Osteoblast (primary cell): ENCODE measurements around the gene PTCH2. TPM values are rescaled to one million over a fixed set of nuclear protein-coding genes. Genes with fewer than 3 reads are reported as not detected.

Experiments
- DNase-seq: peaks from one replicate; pipeline ENCODE4 v3.0.0; 2011; ENCODE audit warnings: low spot score, mixed read lengths; ENCODE audit not compliant: insufficient read length; ENCODE audit errors: missing footprints
- H2AFZ ChIP-seq: 2 replicates; pipeline ENCODE4 v1.6.0; 2011; ENCODE audit warnings: mild to moderate bottlenecking, low read length
- H3K27ac ChIP-seq: 2 replicates; pipeline ENCODE4 v1.5.1; 2011; ENCODE audit warnings: mild to moderate bottlenecking, low read depth, low read length, moderate library complexity
- H3K27me3 ChIP-seq: 2 replicates; pipeline ENCODE4 v1.6.0; 2012; ENCODE audit warnings: mild to moderate bottlenecking, control low read depth, inconsistent platforms, low read length, moderate library complexity; ENCODE audit not compliant: insufficient read depth
- H3K36me3 ChIP-seq: 2 replicates; pipeline ENCODE4 v1.5.1; 2011; ENCODE audit warnings: mild to moderate bottlenecking, low read length, control low read depth, moderate library complexity; ENCODE audit not compliant: insufficient read depth
- H3K4me1 ChIP-seq: 2 replicates; pipeline ENCODE4 v1.5.1; 2011; ENCODE audit warnings: mild to moderate bottlenecking, low read length, control low read depth, moderate library complexity; ENCODE audit not compliant: insufficient read depth
- H3K4me2 ChIP-seq: 2 replicates; pipeline ENCODE4 v1.6.0; 2011; ENCODE audit warnings: mild to moderate bottlenecking, low read length; ENCODE audit not compliant: insufficient read depth
- H3K4me3 ChIP-seq: fragments of 200-600 bp; sonication (generic); 3 replicates; pipeline ENCODE4 v1.5.1; 2012; ENCODE audit warnings: mild to moderate bottlenecking, low read length, inconsistent platforms; ENCODE audit not compliant: insufficient read depth
- H3K79me2 ChIP-seq: 2 replicates; pipeline ENCODE4 v1.6.0; 2012; ENCODE audit warnings: mild to moderate bottlenecking, low read length, control low read depth, inconsistent platforms; ENCODE audit not compliant: insufficient read depth
- H3K9me3 ChIP-seq: 2 replicates; pipeline ENCODE4 v1.5.1; 2011; ENCODE audit warnings: low read depth, low read length, control low read depth
- H4K20me1 ChIP-seq: 2 replicates; pipeline ENCODE4 v1.6.0; 2012; ENCODE audit warnings: mild to moderate bottlenecking, low read length, control low read depth; ENCODE audit not compliant: insufficient read depth
- small RNA-seq: library from RNA; depleted of rRNA; stranded (forward); fragments of <200 nt; gene quantifications from one replicate; pipeline ENCODE3, GENCODE V24; 2012
- total RNA-seq: library from RNA; depleted of rRNA; stranded (reverse); fragments of >200 nt; gene quantifications from 2 replicates; pipeline ENCODE4 v1.2.3, GENCODE V29; 2012
- TF ChIP-seq, protein P1 (sequence below): IDR thresholded peaks from 2 replicates; pipeline ENCODE4 v1.5.1; 2011; ENCODE audit warnings: mild to moderate bottlenecking, low read depth, low read length, moderate library complexity; ENCODE audit errors: extremely low read depth

PTCH2 gene
- total RNA-seq, 1 donor: 0.36 TPM

DNA sequence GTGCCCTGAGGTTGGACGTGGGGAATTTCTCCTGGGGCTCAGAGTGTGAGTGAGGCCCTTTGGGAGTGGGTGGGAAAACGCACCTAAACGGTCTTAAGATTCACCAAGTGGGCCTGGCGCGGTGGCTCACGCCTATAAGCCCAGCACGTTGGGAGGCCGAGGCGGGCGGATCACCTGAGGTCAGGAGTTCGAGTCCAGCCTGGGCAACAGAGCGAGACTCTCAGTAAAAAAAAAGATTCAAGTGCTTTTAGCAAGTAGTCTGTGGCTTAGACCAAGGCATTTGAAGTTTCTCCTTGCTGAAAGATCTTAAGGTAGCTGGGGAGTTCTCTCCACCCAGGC is 66.4 kb downstream of the PTCH2 start:
- TF ChIP-seq, protein P1, sequence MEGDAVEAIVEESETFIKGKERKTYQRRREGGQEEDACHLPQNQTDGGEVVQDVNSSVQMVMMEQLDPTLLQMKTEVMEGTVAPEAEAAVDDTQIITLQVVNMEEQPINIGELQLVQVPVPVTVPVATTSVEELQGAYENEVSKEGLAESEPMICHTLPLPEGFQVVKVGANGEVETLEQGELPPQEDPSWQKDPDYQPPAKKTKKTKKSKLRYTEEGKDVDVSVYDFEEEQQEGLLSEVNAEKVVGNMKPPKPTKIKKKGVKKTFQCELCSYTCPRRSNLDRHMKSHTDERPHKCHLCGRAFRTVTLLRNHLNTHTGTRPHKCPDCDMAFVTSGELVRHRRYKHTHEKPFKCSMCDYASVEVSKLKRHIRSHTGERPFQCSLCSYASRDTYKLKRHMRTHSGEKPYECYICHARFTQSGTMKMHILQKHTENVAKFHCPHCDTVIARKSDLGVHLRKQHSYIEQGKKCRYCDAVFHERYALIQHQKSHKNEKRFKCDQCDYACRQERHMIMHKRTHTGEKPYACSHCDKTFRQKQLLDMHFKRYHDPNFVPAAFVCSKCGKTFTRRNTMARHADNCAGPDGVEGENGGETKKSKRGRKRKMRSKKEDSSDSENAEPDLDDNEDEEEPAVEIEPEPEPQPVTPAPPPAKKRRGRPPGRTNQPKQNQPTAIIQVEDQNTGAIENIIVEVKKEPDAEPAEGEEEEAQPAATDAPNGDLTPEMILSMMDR: no peak
- peaks cover 38% of the 10 kb centered on the region for H3K79me2 ChIP-seq
- DNase-seq: no peak
- H3K4me2 ChIP-seq: peak overlapping the region; percentile 97
- H3K9me3 ChIP-seq: no peaks in the 10 kb centered on the region
- H3K27ac ChIP-seq: peak overlapping the region; percentile 97
- H3K4me1 ChIP-seq: peaks cover 21% of the 10 kb centered on the region
- peak overlapping the region; percentile 91 for H3K4me3 ChIP-seq
- H3K36me3 ChIP-seq: peaks cover 47% of the 10 kb centered on the region
- no peak overlapping the region for H2AFZ ChIP-seq
- H3K27me3 ChIP-seq: no peaks in the 10 kb centered on the region
- H4K20me1 ChIP-seq: peaks cover 35% of the 10 kb centered on the region

DNA sequence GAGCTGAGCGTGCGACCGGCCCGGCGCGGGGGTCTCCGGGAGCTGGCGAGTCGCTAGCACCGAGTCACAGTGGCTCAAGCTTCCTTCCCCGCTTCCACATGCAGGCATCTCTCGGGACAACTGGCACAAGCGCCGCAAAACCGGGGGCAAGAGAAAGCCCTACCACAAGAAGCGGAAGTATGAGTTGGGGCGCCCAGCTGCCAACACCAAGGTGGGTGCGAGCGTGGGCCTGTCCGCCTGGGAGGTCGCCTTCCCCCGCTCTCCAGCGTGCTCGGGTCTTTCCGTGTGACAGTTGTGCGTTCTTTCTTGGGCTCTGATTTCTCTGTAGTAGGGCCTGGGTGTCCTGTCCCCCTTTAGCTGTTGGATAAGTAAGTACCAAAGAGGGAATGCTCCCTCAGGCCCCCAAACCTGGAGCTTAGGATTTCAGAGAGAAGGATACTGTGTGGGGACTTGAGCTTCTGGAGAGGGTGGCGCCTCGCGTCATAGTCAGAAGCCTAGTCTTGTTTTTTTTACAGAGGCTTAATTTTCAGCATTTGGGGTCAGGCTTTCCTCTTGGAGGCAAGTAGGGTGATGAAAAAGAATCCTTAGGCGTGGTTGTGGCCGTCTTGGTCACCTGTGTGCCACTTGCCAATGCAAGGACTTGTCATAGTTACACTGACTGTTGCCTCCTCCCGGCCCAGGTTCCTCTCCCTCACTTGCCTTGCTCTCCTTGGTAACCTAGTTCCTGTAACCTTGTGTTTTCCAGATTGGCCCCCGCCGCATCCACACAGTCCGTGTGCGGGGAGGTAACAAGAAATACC is 66.9 kb downstream of the PTCH2 start:
- Histone ChIP-seq H3K4me1 (peaks cover 21% of the 10 kb centered on the region), H3K4me2 (peak overlapping the region; percentile 97), H3K27me3 (no peaks in the 10 kb centered on the region), H3K4me3 (peak overlapping the region; percentile 91), H3K27ac (peak overlapping the region; percentile 97), H3K36me3 (peaks cover 47% of the 10 kb centered on the region), H2AFZ (no peak overlapping the region), H4K20me1 (peaks cover 35% of the 10 kb centered on the region), H3K9me3 (no peaks in the 10 kb centered on the region), H3K79me2 (peaks cover 38% of the 10 kb centered on the region)
- peak; percentile 84 for DNase-seq
- TF ChIP-seq, protein P1: no peak

DNA sequence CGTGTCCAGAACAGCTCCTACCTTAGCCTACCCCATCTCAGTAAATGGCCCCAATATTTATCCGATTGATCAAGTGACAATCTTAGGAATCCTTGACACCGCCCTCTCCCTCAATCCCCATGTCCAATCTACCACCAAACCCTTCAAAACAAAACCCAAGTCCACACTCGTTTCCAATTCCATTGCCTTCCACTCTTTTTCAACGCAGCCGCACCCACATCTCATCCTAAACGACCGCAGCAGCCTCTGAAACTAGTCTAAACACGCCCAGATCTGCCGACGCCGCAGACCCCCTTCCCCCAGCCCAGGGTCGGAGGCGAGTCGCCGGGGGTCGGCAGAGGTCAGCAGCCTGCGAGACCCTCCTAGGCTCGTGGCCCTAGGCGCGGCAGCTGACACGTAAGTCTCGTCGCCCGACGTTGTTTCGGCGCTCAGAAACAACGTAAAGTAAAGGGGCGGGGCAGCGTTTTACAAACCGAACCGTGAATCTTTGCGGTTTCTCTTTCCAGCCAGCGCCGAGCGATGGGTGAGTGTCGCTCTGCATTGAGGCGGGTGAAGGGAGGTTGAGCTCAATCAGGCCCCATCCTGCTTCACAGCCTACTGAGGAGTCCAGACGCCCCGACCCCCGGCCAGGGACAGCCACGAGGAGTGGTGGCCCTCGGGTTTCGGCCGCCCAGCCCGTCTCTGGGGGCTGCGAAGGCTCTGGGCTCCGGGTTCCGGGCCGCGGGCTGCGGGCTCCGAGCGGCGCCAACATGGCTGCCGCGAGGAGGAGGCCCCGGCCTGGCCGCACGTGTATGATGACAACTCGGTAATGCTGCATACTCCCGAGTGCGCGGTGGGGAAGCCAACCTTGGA is 67.7 kb downstream of the PTCH2 start, which contains the start of gene RPS8:
RPS8 (plus strand) TSS at position 463 of the 852 bp plus-strand sequence; CDS start at position 520, 57 bp downstream.
- Histone ChIP-seq H3K4me3 (peak within 1 kb of the TSS; percentile 91), H3K27ac (peak within 1 kb of the TSS; percentile 97), H3K9me3 (no peaks in the 10 kb centered on the region), H3K79me2 (peaks cover 38% of the 10 kb centered on the region), H4K20me1 (peaks cover 35% of the 10 kb centered on the region), H3K4me2 (peak within 1 kb of the TSS; percentile 97), H3K36me3 (peaks cover 42% of the 10 kb centered on the region), H2AFZ (peak within 1 kb of the TSS; percentile 95), H3K27me3 (no peaks in the 10 kb centered on the region), H3K4me1 (peaks cover 21% of the 10 kb centered on the region)
- TF ChIP-seq, protein P1: no peak
- DNase-seq: peak; percentile 96

Small RNAs within 50 kb of the gene (small RNA-seq; reads per million reads assigned to genes)
- not detected for gene AL136380.1
- gene SNORD38A: 4,025 reads per million, percentile 100 among the genes with 10 or more reads in this experiment
- gene SNORD38B: not detected
- 15.1 reads per million, percentile 94 among the genes with 10 or more reads in this experiment for gene SNORD46
- not detected for gene SNORD55

Other genes starting within 250 kb of the PTCH2 start
- gene TMEM53, start 168.8 kb downstream of the PTCH2 start, total RNA-seq: 6.9 and 7.7 TPM in 2 replicates
- 3.2 and 4.3 TPM in 2 replicates for gene ARMH1, start 168.5 kb downstream of the PTCH2 start, total RNA-seq
- not detected in 2 replicates for gene RNU5D-1, start 112.1 kb downstream of the PTCH2 start, total RNA-seq
- gene KIF2C, start 103.4 kb downstream of the PTCH2 start, total RNA-seq: 3.3 and 3.8 TPM in 2 replicates
- 1,174 and 1,221 TPM in 2 replicates for gene RPS8, start 67.7 kb downstream of the PTCH2 start, total RNA-seq
- under 0.01 TPM in 1 of 2 replicates, not detected in the other for gene BEST4, start 55.1 kb downstream of the PTCH2 start, total RNA-seq
- gene PLK3, start 42.9 kb downstream of the PTCH2 start, total RNA-seq: 33.7 and 35.1 TPM in 2 replicates
- 0.29 and 0.36 TPM in 2 replicates for gene DYNLT4, start 35.9 kb downstream of the PTCH2 start, total RNA-seq
- gene BTBD19, start 34.7 kb downstream of the PTCH2 start, total RNA-seq: 21.4 and 23.6 TPM in 2 replicates
- 25.3 and 25.6 TPM in 2 replicates for gene EIF2B3, start 143.3 kb upstream of the PTCH2 start, total RNA-seq
- gene HECTD3, start 168.1 kb upstream of the PTCH2 start, total RNA-seq: 23.9 and 26.1 TPM in 2 replicates
- 123 and 147 TPM in 2 replicates for gene UROD, start 169.0 kb upstream of the PTCH2 start, total RNA-seq